HK-2 (cell line): Measurements from ENCODE around the gene KBTBD12.

Source experiments
- DNase-seq: peaks from one replicate; pipeline ENCODE4 v3.0.0-alpha.2; 2018; ENCODE audit not compliant: unreplicated experiment

KBTBD12 gene

GRCh38 chr3:127985655-127986225, 70.7 kb downstream of the KBTBD12 start:
- DNase-seq = no peak

- no peak for DNase-seq
Observed at GRCh38 chr3:127986803-127987202, 71.8 kb downstream of the KBTBD12 start.

GRCh38 chr3:127987309-127987995, 72.4 kb downstream of the KBTBD12 start:
- no peak for DNase-seq

GRCh38 chr3:127988770-127989557, 73.9 kb downstream of the KBTBD12 start:
- DNase-seq = no peak

GRCh38 chr3:127990051-127990450, 75.0 kb downstream of the KBTBD12 start:
- DNase-seq = no peak

GRCh38 chr3:127990461-127990860, 75.4 kb downstream of the KBTBD12 start:
- no peak for DNase-seq

- no peak for DNase-seq
Observed at GRCh38 chr3:127991251-127991650, 76.2 kb downstream of the KBTBD12 start.

- no peak for DNase-seq
Observed at GRCh38 chr3:127991681-127992080, 76.6 kb downstream of the KBTBD12 start.

GRCh38 chr3:127992127-127992526, 77.1 kb downstream of the KBTBD12 start:
- no peak for DNase-seq

GRCh38 chr3:127994011-127994410, 79.0 kb downstream of the KBTBD12 start:
- no peak for DNase-seq

- no peak for DNase-seq
Observed at GRCh38 chr3:127997016-127997415, 82.0 kb downstream of the KBTBD12 start.

- DNase-seq = no peak
Observed at GRCh38 chr3:127997961-127998360, 82.9 kb downstream of the KBTBD12 start.

GRCh38 chr3:127998596-127998995, 83.6 kb downstream of the KBTBD12 start:
- DNase-seq = no peak

GRCh38 chr3:127999509-128000106, 84.6 kb downstream of the KBTBD12 start:
- no peak for DNase-seq

- DNase-seq = no peak
Observed at GRCh38 chr3:128001576-128001975, 86.5 kb downstream of the KBTBD12 start.

GRCh38 chr3:128004661-128005060, 89.6 kb downstream of the KBTBD12 start:
- DNase-seq = no peak

GRCh38 chr3:128006061-128007032, 91.3 kb downstream of the KBTBD12 start:
- no peak for DNase-seq

GRCh38 chr3:128007033-128007424, 92.0 kb downstream of the KBTBD12 start:
- DNase-seq = no peak

GRCh38 chr3:128009952-128010846, 95.2 kb downstream of the KBTBD12 start:
- DNase-seq = no peak

- peak; percentile 38 for DNase-seq
Observed at GRCh38 chr3:128011140-128011539, 96.1 kb downstream of the KBTBD12 start.
